GM18502 (cell line): ENCODE results near the gene KRT76.
"Not testable (repeated sequence)": the region's sequence is repeated elsewhere in the genome, so short reads cannot be mapped to it uniquely, and the experiment has no call there.

Experiments
- ATAC-seq: cut with Tn5 transposase; IDR thresholded peaks from one replicate; pipeline ENCODE4 v1.9.1; 2021; ENCODE audit warnings: mild to moderate bottlenecking; ENCODE audit not compliant: unreplicated experiment, poor library complexity

Gene KRT76

GRCh38 chr12:52798671-52799504 lies 21.7 kb upstream of the KRT76 start:
- ATAC-seq = no peak

DNA sequence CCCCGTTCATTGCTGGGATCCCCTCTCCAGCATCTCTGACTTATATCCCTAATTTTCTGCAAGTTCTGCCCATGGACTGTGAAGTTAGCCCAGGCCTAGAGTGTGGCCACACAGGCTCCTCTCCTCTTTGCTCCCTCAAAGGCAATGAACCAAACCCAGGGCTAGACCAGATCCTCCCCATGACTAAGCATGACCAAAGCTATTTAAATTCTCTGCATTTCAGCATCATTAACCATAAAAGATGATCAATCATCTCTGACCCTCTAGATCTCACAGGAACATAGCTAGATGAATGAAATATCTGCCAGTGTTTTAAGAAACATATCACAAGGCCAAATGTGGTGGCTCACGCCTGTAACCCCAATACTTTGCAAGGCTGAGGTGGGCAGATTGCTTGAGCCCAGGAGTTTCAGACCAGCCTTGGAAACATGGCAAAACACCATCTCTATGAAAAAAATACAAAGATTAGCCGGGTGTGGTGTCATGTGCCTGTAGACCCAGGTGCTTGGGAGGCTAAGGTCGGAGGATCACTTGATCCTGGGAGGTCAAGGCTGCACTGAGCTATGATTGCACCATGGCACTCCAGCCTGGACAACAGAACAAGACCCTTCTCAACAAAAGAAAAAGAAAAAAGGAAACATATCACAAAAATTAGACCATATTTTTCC lies 21.0 kb upstream of the KRT76 start:
- ATAC-seq = no peak

DNA sequence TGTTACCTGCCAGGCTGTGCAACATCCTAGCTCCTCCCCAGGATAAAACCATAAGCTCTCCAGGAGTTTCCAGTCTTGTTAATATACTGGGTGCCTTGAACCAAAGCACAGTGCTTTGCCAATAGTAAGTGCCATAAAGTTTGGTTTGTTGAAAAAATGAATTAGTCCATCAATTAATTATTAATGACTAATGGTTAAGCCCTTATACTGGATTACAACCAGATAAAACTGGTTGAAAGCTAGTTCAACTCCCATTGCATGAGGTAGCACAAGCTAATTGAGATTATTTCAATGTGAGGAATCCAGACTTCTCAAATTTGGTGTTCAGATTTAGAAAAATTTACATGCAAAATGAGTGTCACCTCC lies 20.4 kb upstream of the KRT76 start:
- ATAC-seq = no peak

DNA sequence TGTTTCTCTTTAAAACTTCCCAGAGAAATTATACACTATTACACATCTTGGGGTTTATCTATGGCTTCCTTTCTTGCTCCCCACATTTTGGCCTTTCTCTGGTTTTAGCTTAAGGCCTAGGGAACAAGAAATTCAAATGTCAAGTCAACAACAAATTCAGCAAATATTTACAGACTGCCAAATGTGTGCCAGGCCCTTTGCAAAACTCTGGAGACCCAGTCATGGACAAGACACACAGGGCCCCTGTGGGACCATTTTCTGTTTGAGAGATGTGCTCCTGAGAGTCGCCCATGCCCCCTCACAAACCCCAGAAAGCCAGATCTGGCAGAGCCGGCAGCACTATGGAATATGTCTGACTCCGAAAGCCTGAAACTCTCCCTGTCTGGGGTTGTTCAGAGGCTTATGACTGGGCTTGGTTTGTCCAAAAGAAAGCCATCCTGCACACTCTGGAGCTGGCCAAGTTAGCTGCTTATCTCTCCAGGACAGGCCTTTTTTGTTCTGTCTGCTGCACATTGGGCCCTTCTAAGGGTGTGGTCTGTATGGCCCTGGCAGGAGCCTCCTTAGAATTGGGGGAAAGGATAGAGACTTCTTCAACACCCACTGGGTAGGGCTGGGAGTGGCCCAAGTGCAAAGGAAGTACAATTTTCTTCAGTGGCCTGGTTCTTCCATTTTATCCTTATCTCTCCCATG lies 19.8 kb upstream of the KRT76 start:
- ATAC-seq = no peak

GRCh38 chr12:52796429-52796794 lies 19.3 kb upstream of the KRT76 start:
- ATAC-seq = no peak

DNA sequence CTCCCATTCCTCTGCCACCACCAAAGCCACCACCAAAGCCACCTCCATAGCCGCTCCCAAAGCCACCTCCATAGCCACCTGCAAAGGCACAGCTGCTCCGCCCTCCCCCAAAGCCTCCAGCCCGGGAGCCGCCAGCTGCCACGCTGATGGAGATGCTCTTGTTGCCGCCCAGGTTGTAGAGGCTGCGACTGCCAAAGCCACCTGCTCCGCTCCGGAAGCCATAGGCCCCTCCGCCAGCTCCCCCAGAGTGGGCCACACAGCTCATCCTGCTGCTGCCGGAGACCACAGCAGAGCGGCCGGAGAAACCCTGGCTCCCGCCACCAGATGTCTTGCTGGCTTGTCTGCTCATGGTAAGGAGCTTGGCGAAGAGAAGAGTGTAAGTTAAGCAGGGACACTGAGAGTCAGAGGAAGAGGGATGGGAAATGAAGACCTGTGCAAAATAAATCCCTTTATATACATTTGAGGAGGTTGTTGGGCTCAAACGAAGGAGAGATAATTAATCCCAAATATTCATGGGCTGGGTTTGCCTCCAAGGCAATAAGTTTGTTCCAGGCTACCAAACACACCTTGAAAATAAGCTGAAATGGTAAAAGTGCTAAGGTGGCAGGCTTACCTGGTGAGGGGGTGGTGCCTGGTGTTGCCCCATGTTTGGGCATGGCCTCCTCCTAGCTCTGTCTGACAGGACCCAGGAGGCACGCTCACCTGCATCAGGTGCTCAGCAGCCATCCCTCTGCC lies 18.7 kb upstream of the KRT76 start, which contains the start of gene KRT3:
Gene KRT3 (minus strand): TSS at position 424 of the 735 bp plus-strand sequence. CDS start 75 bp downstream, at position 349.
- no peak for ATAC-seq

DNA sequence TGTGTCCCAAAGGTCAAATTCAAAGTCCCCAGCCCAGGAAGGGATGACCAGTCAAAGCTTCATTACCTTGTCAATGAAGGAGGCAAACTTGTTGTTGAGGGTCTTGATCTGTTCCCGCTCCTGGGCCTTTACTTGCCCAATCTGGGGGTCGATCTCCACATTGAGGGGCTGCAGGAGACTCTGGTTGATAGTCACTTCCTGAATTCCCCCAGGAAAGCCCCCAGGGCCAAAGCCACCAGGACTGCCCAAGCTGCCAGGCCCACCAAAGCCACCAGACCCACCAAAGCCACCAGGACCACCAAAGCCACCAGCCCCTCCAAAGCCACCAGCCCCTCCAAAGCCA lies 18.2 kb upstream of the KRT76 start:
- ATAC-seq = not testable (repeated sequence)

- ATAC-seq = no peak
Measured at GRCh38 chr12:52794479-52795331, 17.6 kb upstream of the KRT76 start.

DNA sequence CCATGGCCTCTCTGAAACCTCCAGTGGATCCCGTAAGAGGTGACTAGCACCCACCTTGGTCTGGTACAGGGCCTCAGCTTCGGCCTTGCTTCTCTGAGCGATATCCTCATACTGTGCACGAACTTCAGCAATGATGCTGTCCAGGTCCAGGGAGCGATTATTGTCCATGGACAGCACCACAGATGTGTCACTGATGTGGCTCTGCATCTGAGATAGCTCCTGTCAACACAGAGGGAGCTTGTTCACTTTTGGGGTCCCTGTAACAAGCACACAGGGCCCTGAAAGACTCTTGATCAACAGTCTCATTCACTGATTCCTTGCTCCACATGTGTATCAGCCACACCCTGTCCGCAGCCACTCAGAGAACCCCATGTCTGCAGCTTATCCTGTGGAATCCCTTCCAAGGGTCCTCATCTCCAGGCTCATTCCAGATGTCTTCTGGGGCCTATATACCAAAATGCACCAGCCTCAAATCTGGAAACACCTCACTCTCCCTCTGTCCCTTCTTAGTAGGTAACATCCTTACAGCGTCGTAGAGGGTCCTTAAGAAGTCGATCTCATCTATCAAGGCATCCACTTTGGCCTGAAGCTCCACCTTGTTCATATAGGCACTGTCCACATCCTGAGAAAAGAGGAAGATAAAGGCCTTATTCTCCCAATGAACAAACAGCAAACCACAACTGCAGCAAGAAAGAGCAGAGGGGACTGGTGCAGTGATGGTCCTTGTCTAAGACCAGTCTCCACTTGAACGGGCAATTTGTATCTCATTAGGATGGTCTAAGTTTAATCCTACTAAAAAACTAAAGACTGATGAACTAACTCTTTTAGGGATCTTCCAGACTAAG lies 15.3 kb upstream of the KRT76 start:
- ATAC-seq = no peak

DNA sequence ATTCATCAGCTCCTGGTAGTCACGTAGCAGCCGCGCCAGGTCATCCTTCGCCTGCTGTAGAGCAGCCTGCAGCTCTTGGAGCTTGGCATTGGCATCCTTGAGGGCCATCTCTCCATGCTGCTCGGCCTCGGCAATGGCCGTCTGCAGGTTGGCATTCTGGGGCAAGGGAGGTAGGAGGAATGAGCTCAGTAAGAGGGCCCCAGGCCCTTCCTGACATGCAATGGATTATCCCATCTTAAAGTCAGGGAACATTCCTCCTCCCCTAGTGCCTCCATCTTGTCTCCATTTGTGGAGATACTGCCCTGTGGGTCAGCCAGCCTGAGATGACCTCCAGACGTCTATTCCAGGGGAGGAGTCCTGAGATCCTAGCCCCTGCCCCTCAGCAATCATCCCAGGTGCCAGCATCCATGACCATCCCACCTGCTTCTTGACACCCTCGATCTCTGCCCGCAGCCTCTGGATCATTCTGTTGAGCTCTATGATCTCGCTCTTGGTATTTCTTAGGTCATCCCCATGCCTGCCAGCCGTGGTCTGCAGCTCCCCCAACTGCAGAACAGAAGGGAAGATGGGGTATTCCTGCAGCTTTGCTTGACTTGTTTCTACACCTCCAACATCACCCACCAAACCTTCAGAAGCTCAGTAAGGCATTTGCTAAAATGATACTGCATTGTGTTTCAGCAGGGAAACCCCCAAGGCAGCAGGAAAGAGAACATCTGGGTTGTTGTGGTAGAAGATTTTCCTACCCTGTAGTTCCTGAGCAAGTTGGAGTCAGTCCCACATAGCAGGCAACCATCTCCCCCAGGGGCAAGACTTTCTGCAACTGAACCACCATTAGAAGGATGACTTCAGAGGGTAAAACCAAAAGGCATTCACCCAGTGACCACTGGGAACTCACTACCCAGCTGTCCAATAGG lies 14.4 kb upstream of the KRT76 start:
- no peak for ATAC-seq

- ATAC-seq = no peak
Measured at GRCh38 chr12:52790427-52791270, 13.5 kb upstream of the KRT76 start.

DNA sequence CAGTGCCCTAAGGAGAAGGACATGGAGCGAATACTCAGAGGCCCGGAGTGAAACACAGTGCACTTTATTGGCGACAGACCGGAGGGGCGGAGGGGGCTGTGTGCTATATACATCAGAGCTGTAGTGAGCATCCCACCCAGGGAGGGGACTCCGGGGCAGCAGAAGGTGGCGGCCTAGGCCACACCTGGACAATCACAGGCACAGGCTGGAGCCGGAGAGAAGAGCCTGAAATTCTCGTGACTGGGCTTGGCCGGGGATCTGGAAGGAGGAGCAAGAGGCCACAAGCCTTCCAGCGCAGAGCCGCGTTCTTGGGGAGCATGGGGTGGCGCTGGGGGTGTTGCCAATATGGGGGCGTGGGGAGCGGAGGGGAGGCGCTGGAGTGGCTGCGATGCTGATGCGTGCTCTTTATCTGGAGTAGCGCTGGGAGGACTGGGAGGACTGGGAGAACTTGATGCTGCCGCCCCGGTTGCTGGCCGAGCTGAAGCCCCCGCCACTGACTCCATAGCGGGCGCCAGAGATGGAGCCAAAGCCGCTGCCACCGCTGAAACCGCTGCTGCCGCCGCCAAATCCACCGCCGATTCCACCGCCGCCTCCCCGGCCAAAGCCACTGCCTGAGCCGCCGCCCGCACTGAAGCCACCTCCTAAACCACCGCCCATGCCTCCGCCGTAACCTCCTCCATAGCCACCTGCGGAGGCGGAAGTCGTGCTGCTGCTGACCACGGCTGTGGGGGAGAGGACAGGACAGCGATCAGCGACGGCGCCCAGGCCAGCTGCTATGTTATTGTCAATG lies 12.7 kb upstream of the KRT76 start:
- no peak for ATAC-seq

GRCh38 chr12:52788876-52789636 lies 11.9 kb upstream of the KRT76 start:
- ATAC-seq = no peak

GRCh38 chr12:52788192-52788875 lies 11.2 kb upstream of the KRT76 start:
- ATAC-seq = no peak
